Measurements from ENCODE around the gene DDX6. TPM values are rescaled to one million over a fixed set of nuclear protein-coding genes. Genes with fewer than 3 reads are reported as not detected.

DDX6 gene
- total and polyA plus RNA-seq, 10 of the 15 experiments (the other 5 are each of a cell fraction or from before 2014, with no cell fraction given) = 6.6 to 119 (median 48.8) TPM

Small RNAs within 50 kb of the gene (small RNA-seq; reads per million reads assigned to genes)
- not detected for gene AP004609.2
- gene RF00019 = not detected
- gene RNU6-376P = not detected

Other genes with a start within 250 kb of the DDX6 start
Only the 7 nearest of the 12 such genes appear.
- gene PHLDB1, start 183.5 kb downstream of the DDX6 start, total RNA-seq (2014; rRNA removed) = 0.06 TPM in 1 of 2 replicates, not detected in the other
- gene PHLDB1, start 183.5 kb downstream of the DDX6 start, total RNA-seq (2014; rRNA removed; fragmentation: Illumina TruSeq; extraction: Trizol) = not detected in 2 replicates
- gene PHLDB1, start 183.5 kb downstream of the DDX6 start, total RNA-seq (2021) = 0.23 and 0.27 TPM in 2 replicates
- 0.19 and 0.20 TPM in 2 replicates for gene PHLDB1, start 183.5 kb downstream of the DDX6 start, polyA plus RNA-seq (2011; rRNA removed)
- gene PHLDB1, start 183.5 kb downstream of the DDX6 start, polyA plus RNA-seq (2014; fragmentation: Illumina TruSeq; extraction: Trizol) = 0.03 TPM in 1 of 2 replicates, not detected in the other
- not detected for gene PHLDB1, start 183.5 kb downstream of the DDX6 start, polyA plus RNA-seq (2014; fragmentation: Nextera tagmentation; extraction: Ambion mirVana)
- not detected in 2 replicates for gene PHLDB1, start 183.5 kb downstream of the DDX6 start, polyA plus RNA-seq (2014; rRNA removed)
- under 1 TPM; 0.17 to 0.26 TPM for gene PHLDB1, start 183.5 kb downstream of the DDX6 start, polyA plus RNA-seq (2016; fragmentation: Nextera tagmentation; extraction: Ambion mirVana)
- not detected in 2 replicates for gene TREH, start 111.5 kb downstream of the DDX6 start, total RNA-seq (2014; rRNA removed)
- not detected in 2 replicates for gene TREH, start 111.5 kb downstream of the DDX6 start, total RNA-seq (2014; rRNA removed; fragmentation: Illumina TruSeq; extraction: Trizol)
- not detected in 2 replicates for gene TREH, start 111.5 kb downstream of the DDX6 start, total RNA-seq (2021)
- gene TREH, start 111.5 kb downstream of the DDX6 start, polyA plus RNA-seq (2011; rRNA removed) = not detected in 2 replicates
- gene TREH, start 111.5 kb downstream of the DDX6 start, polyA plus RNA-seq (2014; fragmentation: Illumina TruSeq; extraction: Trizol) = not detected in 2 replicates
- not detected for gene TREH, start 111.5 kb downstream of the DDX6 start, polyA plus RNA-seq (2014; fragmentation: Nextera tagmentation; extraction: Ambion mirVana)
- gene TREH, start 111.5 kb downstream of the DDX6 start, polyA plus RNA-seq (2014; rRNA removed) = not detected in 2 replicates
- not detected for gene TREH, start 111.5 kb downstream of the DDX6 start, polyA plus RNA-seq (2016; fragmentation: Nextera tagmentation; extraction: Ambion mirVana)
- gene CXCR5, start 92.7 kb upstream of the DDX6 start, total RNA-seq (2014; rRNA removed) = 0.27 and 0.56 TPM in 2 replicates
- 0.18 and 0.22 TPM in 2 replicates for gene CXCR5, start 92.7 kb upstream of the DDX6 start, total RNA-seq (2014; rRNA removed; fragmentation: Illumina TruSeq; extraction: Trizol)
- 0.44 and 0.45 TPM in 2 replicates for gene CXCR5, start 92.7 kb upstream of the DDX6 start, total RNA-seq (2021)
- gene CXCR5, start 92.7 kb upstream of the DDX6 start, polyA plus RNA-seq (2011; rRNA removed) = 0.10 and 0.14 TPM in 2 replicates
- 0.06 and 0.15 TPM in 2 replicates for gene CXCR5, start 92.7 kb upstream of the DDX6 start, polyA plus RNA-seq (2014; fragmentation: Illumina TruSeq; extraction: Trizol)
- gene CXCR5, start 92.7 kb upstream of the DDX6 start, polyA plus RNA-seq (2014; fragmentation: Nextera tagmentation; extraction: Ambion mirVana) = under 1 TPM; 0.03 to 0.11 TPM
- gene CXCR5, start 92.7 kb upstream of the DDX6 start, polyA plus RNA-seq (2014; rRNA removed) = 0.15 and 0.28 TPM in 2 replicates
- gene CXCR5, start 92.7 kb upstream of the DDX6 start, polyA plus RNA-seq (2016; fragmentation: Nextera tagmentation; extraction: Ambion mirVana) = under 1 TPM; 0.44 to 0.63 TPM
- 1.5 and 1.9 TPM in 2 replicates for gene BCL9L, start 134.8 kb upstream of the DDX6 start, total RNA-seq (2014; rRNA removed)
- 0.92 and 1.9 TPM in 2 replicates for gene BCL9L, start 134.8 kb upstream of the DDX6 start, total RNA-seq (2014; rRNA removed; fragmentation: Illumina TruSeq; extraction: Trizol)
- gene BCL9L, start 134.8 kb upstream of the DDX6 start, total RNA-seq (2021) = 15.9 and 18.4 TPM in 2 replicates
- 0.67 and 0.84 TPM in 2 replicates for gene BCL9L, start 134.8 kb upstream of the DDX6 start, polyA plus RNA-seq (2011; rRNA removed)
- 1.1 and 6.0 TPM in 2 replicates for gene BCL9L, start 134.8 kb upstream of the DDX6 start, polyA plus RNA-seq (2014; fragmentation: Illumina TruSeq; extraction: Trizol)
- gene BCL9L, start 134.8 kb upstream of the DDX6 start, polyA plus RNA-seq (2014; fragmentation: Nextera tagmentation; extraction: Ambion mirVana) = under 1 TPM; 0.04 to 0.11 TPM
- 6.1 and 8.0 TPM in 2 replicates for gene BCL9L, start 134.8 kb upstream of the DDX6 start, polyA plus RNA-seq (2014; rRNA removed)
- gene BCL9L, start 134.8 kb upstream of the DDX6 start, polyA plus RNA-seq (2016; fragmentation: Nextera tagmentation; extraction: Ambion mirVana) = under 1 TPM; 0.53 to 0.87 TPM
- not detected in 2 replicates for gene UPK2, start 165.1 kb upstream of the DDX6 start, total RNA-seq (2014; rRNA removed)
- gene UPK2, start 165.1 kb upstream of the DDX6 start, total RNA-seq (2014; rRNA removed; fragmentation: Illumina TruSeq; extraction: Trizol) = not detected in 2 replicates
- gene UPK2, start 165.1 kb upstream of the DDX6 start, total RNA-seq (2021) = 0.31 TPM in 1 of 2 replicates, not detected in the other
- gene UPK2, start 165.1 kb upstream of the DDX6 start, polyA plus RNA-seq (2011; rRNA removed) = 0.37 and 1.0 TPM in 2 replicates
- 0.07 TPM in 1 of 2 replicates, not detected in the other for gene UPK2, start 165.1 kb upstream of the DDX6 start, polyA plus RNA-seq (2014; fragmentation: Illumina TruSeq; extraction: Trizol)
- not detected for gene UPK2, start 165.1 kb upstream of the DDX6 start, polyA plus RNA-seq (2014; fragmentation: Nextera tagmentation; extraction: Ambion mirVana)
- 0.20 TPM in 1 of 2 replicates, not detected in the other for gene UPK2, start 165.1 kb upstream of the DDX6 start, polyA plus RNA-seq (2014; rRNA removed)
- not detected for gene UPK2, start 165.1 kb upstream of the DDX6 start, polyA plus RNA-seq (2016; fragmentation: Nextera tagmentation; extraction: Ambion mirVana)
- gene FOXR1, start 180.6 kb upstream of the DDX6 start, total RNA-seq (2014; rRNA removed) = not detected in 2 replicates
- gene FOXR1, start 180.6 kb upstream of the DDX6 start, total RNA-seq (2014; rRNA removed; fragmentation: Illumina TruSeq; extraction: Trizol) = not detected in 2 replicates
- gene FOXR1, start 180.6 kb upstream of the DDX6 start, total RNA-seq (2021) = not detected in 2 replicates
- gene FOXR1, start 180.6 kb upstream of the DDX6 start, polyA plus RNA-seq (2011; rRNA removed) = not detected in 2 replicates
- not detected in 2 replicates for gene FOXR1, start 180.6 kb upstream of the DDX6 start, polyA plus RNA-seq (2014; fragmentation: Illumina TruSeq; extraction: Trizol)
- not detected for gene FOXR1, start 180.6 kb upstream of the DDX6 start, polyA plus RNA-seq (2014; fragmentation: Nextera tagmentation; extraction: Ambion mirVana)
- not detected in 2 replicates for gene FOXR1, start 180.6 kb upstream of the DDX6 start, polyA plus RNA-seq (2014; rRNA removed)
- gene FOXR1, start 180.6 kb upstream of the DDX6 start, polyA plus RNA-seq (2016; fragmentation: Nextera tagmentation; extraction: Ambion mirVana) = not detected
- 31.1 and 35.5 TPM in 2 replicates for gene CENATAC, start 207.0 kb upstream of the DDX6 start, total RNA-seq (2014; rRNA removed)
- 26.7 and 30.7 TPM in 2 replicates for gene CENATAC, start 207.0 kb upstream of the DDX6 start, total RNA-seq (2014; rRNA removed; fragmentation: Illumina TruSeq; extraction: Trizol)
- 19.0 and 24.0 TPM in 2 replicates for gene CENATAC, start 207.0 kb upstream of the DDX6 start, total RNA-seq (2021)
- 26.4 and 31.1 TPM in 2 replicates for gene CENATAC, start 207.0 kb upstream of the DDX6 start, polyA plus RNA-seq (2011; rRNA removed)
- 17.1 and 19.5 TPM in 2 replicates for gene CENATAC, start 207.0 kb upstream of the DDX6 start, polyA plus RNA-seq (2014; fragmentation: Illumina TruSeq; extraction: Trizol)
- 1 to 10 TPM; 4.8 to 8.2 TPM for gene CENATAC, start 207.0 kb upstream of the DDX6 start, polyA plus RNA-seq (2014; fragmentation: Nextera tagmentation; extraction: Ambion mirVana)
- gene CENATAC, start 207.0 kb upstream of the DDX6 start, polyA plus RNA-seq (2014; rRNA removed) = 33.7 and 37.1 TPM in 2 replicates
- 10 to 100 TPM; 19.3 to 24.2 TPM for gene CENATAC, start 207.0 kb upstream of the DDX6 start, polyA plus RNA-seq (2016; fragmentation: Nextera tagmentation; extraction: Ambion mirVana)